ENCODE results near the gene DUSP22. TPM values are rescaled to one million over a fixed set of nuclear protein-coding genes. Genes with fewer than 3 reads are reported as not detected.

DUSP22 gene
- polyA plus RNA-seq, 1 of the 3 experiments (the other 2 are of a cell fraction): 6.8 TPM

DNA sequence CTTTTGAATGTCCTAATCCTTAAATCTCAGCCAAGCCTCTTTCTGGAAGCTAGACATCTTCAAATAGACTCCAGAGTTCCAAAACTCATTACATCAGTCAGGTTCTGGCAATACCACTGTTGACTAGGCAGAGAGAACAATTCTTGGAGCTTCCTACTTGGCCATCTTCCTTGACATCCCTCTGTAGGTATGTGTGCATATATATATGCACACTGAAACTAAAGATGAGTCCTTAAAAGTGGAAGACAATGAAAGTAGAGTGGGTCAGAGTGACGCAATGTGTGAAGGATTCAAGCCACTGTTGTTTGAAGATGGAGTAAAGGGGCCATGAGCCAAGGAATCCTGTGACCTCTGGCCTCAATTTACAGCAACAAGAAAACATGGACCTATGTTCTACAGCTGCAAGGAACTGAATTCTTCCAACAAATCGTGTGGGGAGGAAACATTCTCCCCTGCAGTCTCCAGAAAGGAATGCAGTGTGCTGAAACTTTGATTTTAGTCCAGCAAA lies 18.7 kb upstream of the DUSP22 start:
- H3K4me1 ChIP-seq (ENCODE audit: control insufficient read depth in 1 of 2, insufficient read depth in 2 of 2, low read depth in 1 of 2, low read length in 1 of 2): no peaks in the 10 kb centered on the region
- H3K36me3 ChIP-seq (replicated peaks in 1 of 2; ENCODE audit: control insufficient read depth in 1 of 2, insufficient read depth in 2 of 2, low read length in 1 of 2): no peaks in the 10 kb centered on the region
- no peaks in the 10 kb centered on the region for H3F3A ChIP-seq (replicated peaks; ENCODE audit: insufficient read depth)
- no peaks in the 10 kb centered on the region for H3K9me3 ChIP-seq
- no peak for TF ChIP-seq TCF12 (IDR thresholded peaks at IDR 0.05)
- TF ChIP-seq USF2 (IDR thresholded peaks at IDR 0.05; ENCODE audit: borderline replicate concordance, low read depth, low read length): no peak
- TF ChIP-seq MEF2A (IDR thresholded peaks at IDR 0.05; ENCODE audit: borderline replicate concordance, low read depth): no peak
- no peak for TF ChIP-seq ZBTB33 (IDR thresholded peaks at IDR 0.05; ENCODE audit: borderline replicate concordance, low read depth)
- no peak for TF ChIP-seq TAF1 (IDR thresholded peaks at IDR 0.05; ENCODE audit: borderline replicate concordance, low read depth, low read length)
- no peak for TF ChIP-seq RFX5 (IDR thresholded peaks at IDR 0.05; ENCODE audit: low read length)
- TF ChIP-seq GATA2 (CRISPR knock-in tag; IDR thresholded peaks at IDR 0.05): no peak
- TF ChIP-seq CHD2 (IDR thresholded peaks at IDR 0.05; ENCODE audit: low read length, partially characterized antibody): no peak
- no peak for TF ChIP-seq NRF1 (IDR thresholded peaks at IDR 0.05; ENCODE audit: low read depth, low read length)
- no peak for TF ChIP-seq FOXJ3 (CRISPR knock-in tag; IDR thresholded peaks at IDR 0.05)
- TF ChIP-seq PBX3 (IDR thresholded peaks at IDR 0.05): no peak
- TF ChIP-seq, protein P1, sequence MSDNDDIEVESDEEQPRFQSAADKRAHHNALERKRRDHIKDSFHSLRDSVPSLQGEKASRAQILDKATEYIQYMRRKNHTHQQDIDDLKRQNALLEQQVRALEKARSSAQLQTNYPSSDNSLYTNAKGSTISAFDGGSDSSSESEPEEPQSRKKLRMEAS (IDR thresholded peaks at IDR 0.05; ENCODE audit: low read depth): no peak
- ChIA-PET CTCF (no interaction called here), POLR2A (no interaction called here)
- 0% methylated on average over 2 of the region's 2 CpGs for WGBS (ENCODE audit: low lambda C conversion rate)
- no peak overlapping the region for H2AFZ ChIP-seq (ENCODE audit: low read depth)
- peaks cover 22% of the 10 kb centered on the region for H3K27me3 ChIP-seq (ENCODE audit: insufficient read depth)
- no peak overlapping the region for H3K27ac ChIP-seq (ENCODE audit: low read depth in 2 of 2, low read length in 1 of 2)
- H3K9me2 ChIP-seq: peaks cover 9% of the 10 kb centered on the region
- no peak overlapping the region for H3K9ac ChIP-seq
- H3K79me2 ChIP-seq (ENCODE audit: insufficient read depth): no peaks in the 10 kb centered on the region
- no peak overlapping the region for H3K4me3 ChIP-seq (ENCODE audit: low read depth in 2 of 2, low read length in 1 of 2)
- H4K20me1 ChIP-seq (ENCODE audit: insufficient read depth): no peaks in the 10 kb centered on the region
- no peak overlapping the region for H3K4me2 ChIP-seq
- no peak for DNase-seq

DNA sequence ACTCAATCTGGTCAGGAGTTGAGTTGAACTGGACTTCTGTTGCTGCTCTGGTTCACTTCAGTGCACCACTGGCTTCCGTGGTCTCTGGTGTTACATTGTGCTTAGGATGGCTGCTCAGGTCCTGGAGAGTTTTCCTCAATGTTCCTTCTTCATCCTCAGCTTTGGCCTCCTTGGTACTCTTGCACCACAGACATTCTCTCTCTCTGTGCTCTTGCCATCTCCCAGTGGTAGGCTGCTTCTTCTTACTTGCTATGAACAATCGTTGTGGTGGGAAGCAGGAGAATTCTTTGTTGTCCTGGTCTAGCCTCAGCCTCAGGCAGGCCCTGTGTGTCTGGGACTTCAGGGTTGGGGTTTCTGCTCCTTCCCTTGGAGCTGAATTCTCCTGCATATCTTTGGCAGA lies 14.5 kb upstream of the DUSP22 start:
- POLR2A ChIA-PET: no interaction called here

More for the DNA sequence above, 14.5 kb upstream of the DUSP22 start:
- no peaks in the 10 kb centered on the region for H3K4me1 ChIP-seq (ENCODE audit: control insufficient read depth in 1 of 2, insufficient read depth in 2 of 2, low read depth in 1 of 2, low read length in 1 of 2)
- H2AFZ ChIP-seq (ENCODE audit: low read depth): no peak overlapping the region
- H3K9ac ChIP-seq: no peak overlapping the region
- H3F3A ChIP-seq (replicated peaks; ENCODE audit: insufficient read depth): no peaks in the 10 kb centered on the region
- no peak overlapping the region for H3K4me2 ChIP-seq
- peaks cover 58% of the 10 kb centered on the region; the same call in 1 of the 2 replicates for H3K27me3 ChIP-seq (ENCODE audit: insufficient read depth)
- no peaks in the 10 kb centered on the region for H3K9me3 ChIP-seq
- no peak overlapping the region for H3K27ac ChIP-seq (ENCODE audit: low read depth in 2 of 2, low read length in 1 of 2)
- no peak overlapping the region for H3K4me3 ChIP-seq (ENCODE audit: low read depth in 2 of 2, low read length in 1 of 2)
- H4K20me1 ChIP-seq (ENCODE audit: insufficient read depth): no peaks in the 10 kb centered on the region
- DNase-seq: no peak
- TF ChIP-seq GABPA (IDR thresholded peaks at IDR 0.05; ENCODE audit: low read depth): no peak
- no peak for TF ChIP-seq SMC3 (IDR thresholded peaks at IDR 0.05; ENCODE audit: low read depth, low read length)
- no peak for TF ChIP-seq FOSL2 (IDR thresholded peaks at IDR 0.05; ENCODE audit: borderline replicate concordance, low read depth)
- no peaks in the 10 kb centered on the region for H3K79me2 ChIP-seq (ENCODE audit: insufficient read depth)
- CTCF ChIA-PET: no interaction called here
- no peaks in the 10 kb centered on the region for H3K36me3 ChIP-seq (replicated peaks in 1 of 2; ENCODE audit: control insufficient read depth in 1 of 2, insufficient read depth in 2 of 2, low read length in 1 of 2)
- no peaks in the 10 kb centered on the region for H3K9me2 ChIP-seq
- 0% methylated on average over 2 of the region's 2 CpGs for WGBS (ENCODE audit: low lambda C conversion rate)
